H1 (cell line): Measurements from ENCODE around the gene CIRBP. TPM values are rescaled to one million over a fixed set of nuclear protein-coding genes. Genes with fewer than 3 reads are reported as not detected.

ENCODE experiments used
- CREB1 ChIP-seq: IDR thresholded peaks from 2 replicates; pipeline ENCODE4 v1.6.1; 2012; ENCODE audit warnings: inconsistent platforms
- RNF2 ChIP-seq: fragments of 200-900, 300-1000 bp; sonication (generic); IDR thresholded peaks from 2 replicates; pipeline ENCODE4 v1.7.1; 2016; ENCODE audit warnings: borderline replicate concordance, low read depth, mild to moderate bottlenecking, antibody characterized with exemption, low read length; ENCODE audit not compliant: poor library complexity, severe bottlenecking; ENCODE audit errors: missing control alignments
- SP4 ChIP-seq: IDR thresholded peaks from 2 replicates; pipeline ENCODE4 v1.6.1; 2012; ENCODE audit warnings: low read length, inconsistent platforms
- TEAD4 ChIP-seq: IDR thresholded peaks from 2 replicates; pipeline ENCODE4 v1.6.1; 2012; ENCODE audit warnings: low read depth, low read length, inconsistent platforms, mixed read lengths
- polyA plus RNA-seq, 7 experiments: library from polyadenylated mRNA; depleted of rRNA in 3 of 7; stranded (reverse) in 5 of 7; unstranded in 2 of 7; fragments of >200 nt in 5 of 7; fragments of 200-250 nt in 2 of 7; gene quantifications; 1 replicate in 5 of 7; 2 replicates in 1 of 7; 4 replicates in 1 of 7; pipeline versions ENCODE4 v1.2.1 to v1.2.3, GENCODE V29; 2011 to 2013; ENCODE audit warnings: missing spikeins in 2 of 7, mixed read lengths in 2 of 7
- total RNA-seq: library from RNA; stranded (reverse); fragmentation: NEBNext Ultra II Directional; extraction: Animal tissue kit (Norgen Biotek cat#: 25700); gene quantifications from 2 replicates; pipeline ENCODE4 v1.2.1, GENCODE V29; 2021

CIRBP gene
- total and polyA plus RNA-seq, 2 of the 8 experiments (the other 6 are each of a cell fraction or from before 2014, with no cell fraction given), result 175 to 199 TPM

DNA sequence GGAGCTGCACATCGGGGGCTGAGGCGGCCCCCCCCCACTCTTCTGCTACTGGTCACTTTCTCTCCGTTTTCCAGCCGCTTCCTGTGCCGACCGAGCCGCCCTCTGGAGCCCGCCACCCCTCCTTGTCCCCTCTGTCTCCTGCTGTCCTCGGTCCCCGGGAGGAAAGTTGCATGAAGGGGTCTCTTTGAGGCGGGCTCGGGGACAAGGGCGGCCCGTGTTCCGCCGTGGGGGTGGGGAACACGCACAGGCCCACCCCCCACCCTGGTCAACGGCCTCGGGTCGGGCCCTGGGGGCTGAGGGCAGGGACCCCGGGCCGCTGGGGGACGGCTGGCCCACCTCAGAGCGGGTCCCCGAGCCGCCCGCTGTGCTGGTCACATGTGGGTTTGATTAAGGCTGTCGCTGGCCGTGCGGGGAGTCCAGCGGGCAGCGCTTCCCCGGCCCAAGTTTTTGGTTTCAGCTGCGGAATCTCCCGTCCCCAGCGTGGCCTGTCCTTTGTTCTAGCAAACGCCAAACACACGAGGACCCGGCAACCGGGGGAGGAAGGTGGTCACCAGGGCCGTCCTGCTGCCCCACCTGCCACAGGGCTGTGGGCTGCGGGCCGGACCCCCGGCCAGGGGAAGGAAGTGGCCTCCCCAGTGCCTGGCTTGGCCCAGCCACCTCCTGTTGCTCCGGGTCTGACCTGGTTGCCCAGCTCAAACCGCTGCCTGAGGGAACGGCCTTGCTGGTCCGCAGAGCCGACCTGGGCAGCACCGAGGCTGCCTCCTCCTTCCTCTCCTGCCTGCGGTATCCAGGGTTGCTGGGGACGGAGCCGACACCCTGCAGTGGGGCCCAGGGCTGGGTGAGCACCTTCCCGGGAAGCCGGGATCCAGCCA lies 18.5 kb downstream of the CIRBP start (continued):
- TF ChIP-seq TEAD4 (no peak), CREB1 (no peak), RNF2 (no peak), SP4 (no peak)
- TF ChIP-seq, all 59 proteins: peak for 0
